Skeletal muscle satellite cell (primary cell): ENCODE measurements around the gene PYHIN1.

Experiments
- H3K27me3 ChIP-seq: 2 replicates; pipeline ENCODE4 v1.7.0; 2013; ENCODE audit warnings: low read length; ENCODE audit not compliant: control insufficient read depth, insufficient read depth
- H3K36me3 ChIP-seq: 2 replicates; pipeline ENCODE4 v1.7.0; 2013; ENCODE audit warnings: mild to moderate bottlenecking, control low read depth, low read length; ENCODE audit not compliant: insufficient read depth
- H3K4me1 ChIP-seq: 2 replicates; pipeline ENCODE4 v1.7.0; 2013; ENCODE audit warnings: low read length; ENCODE audit not compliant: control insufficient read depth, insufficient read depth
- H3K4me2 ChIP-seq: 2 replicates; pipeline ENCODE4 v1.7.0; 2013; ENCODE audit warnings: mild to moderate bottlenecking, low read length
- H3K4me3 ChIP-seq: 2 replicates; pipeline ENCODE4 v1.7.0; 2013; ENCODE audit warnings: low read length
- H3K9ac ChIP-seq: 2 replicates; pipeline ENCODE4 v1.7.0; 2013; ENCODE audit warnings: mild to moderate bottlenecking, low read depth, low read length, moderate library complexity
- H3K9me3 ChIP-seq: replicated peaks from 2 replicates; pipeline ENCODE4 v1.7.0; 2013; ENCODE audit warnings: mild to moderate bottlenecking, control low read depth, low read length

The PYHIN1 gene

GRCh38 chr1:159014003-159014571, 82.7 kb downstream of the PYHIN1 start:
- Histone ChIP-seq H3K9me3 (no peaks in the 10 kb centered on the region), H3K36me3 (peaks cover 41% of the 10 kb centered on the region), H3K4me2 (no peak overlapping the region), H3K4me3 (no peak overlapping the region), H3K4me1 (peaks cover 33% of the 10 kb centered on the region), H3K9ac (no peak overlapping the region), H3K27me3 (no peaks in the 10 kb centered on the region)

GRCh38 chr1:159014851-159015250, 83.5 kb downstream of the PYHIN1 start:
- Histone ChIP-seq H3K4me2 (no peak overlapping the region), H3K4me1 (peaks cover 28% of the 10 kb centered on the region), H3K9ac (no peak overlapping the region), H3K4me3 (no peak overlapping the region), H3K36me3 (peaks cover 46% of the 10 kb centered on the region), H3K27me3 (no peaks in the 10 kb centered on the region), H3K9me3 (no peaks in the 10 kb centered on the region)

GRCh38 chr1:159015440-159015909, 84.1 kb downstream of the PYHIN1 start:
- H3K4me3 ChIP-seq = peak overlapping the region; percentile 43
- H3K9me3 ChIP-seq = no peaks in the 10 kb centered on the region
- H3K36me3 ChIP-seq = peaks cover 52% of the 10 kb centered on the region
- H3K4me2 ChIP-seq = peak overlapping the region; percentile 62
- peaks cover 28% of the 10 kb centered on the region for H3K4me1 ChIP-seq
- peak overlapping the region; percentile 51 for H3K9ac ChIP-seq
- H3K27me3 ChIP-seq = no peaks in the 10 kb centered on the region

GRCh38 chr1:159023723-159024122, 92.4 kb downstream of the PYHIN1 start:
- Histone ChIP-seq H3K36me3 (peaks cover 38% of the 10 kb centered on the region), H3K27me3 (no peaks in the 10 kb centered on the region), H3K4me3 (no peak overlapping the region), H3K9me3 (no peaks in the 10 kb centered on the region), H3K9ac (no peak overlapping the region), H3K4me2 (no peak overlapping the region), H3K4me1 (no peaks in the 10 kb centered on the region)

- H3K36me3 ChIP-seq = peaks cover 35% of the 10 kb centered on the region
- H3K4me1 ChIP-seq = no peaks in the 10 kb centered on the region
- no peaks in the 10 kb centered on the region for H3K27me3 ChIP-seq
- H3K4me3 ChIP-seq = no peak overlapping the region
- H3K9me3 ChIP-seq = no peaks in the 10 kb centered on the region
- H3K9ac ChIP-seq = no peak overlapping the region
- no peak overlapping the region for H3K4me2 ChIP-seq
Observed at GRCh38 chr1:159025043-159025442, 93.7 kb downstream of the PYHIN1 start.
